Endothelial cell of umbilical vein (primary cell): Measurements from ENCODE around the gene KATNIP.

Experiments used
- EZH2 ChIP-seq: IDR thresholded peaks from 2 replicates; pipeline ENCODE4 v1.6.1; 2012; ENCODE audit warnings: borderline replicate concordance, low read depth, mild to moderate bottlenecking, moderate library complexity, low read length, inconsistent platforms; ENCODE audit not compliant: severe bottlenecking
- FOS ChIP-seq: IDR thresholded peaks from 2 replicates; pipeline ENCODE4 v1.6.1; 2011; ENCODE audit warnings: mild to moderate bottlenecking, low read length, moderate library complexity, borderline replicate concordance; ENCODE audit not compliant: insufficient read depth
- POLR2AphosphoS5 ChIP-seq: IDR thresholded peaks from 2 replicates; pipeline ENCODE4 v1.6.1; 2012; ENCODE audit warnings: low read depth, mild to moderate bottlenecking, control low read depth, low read length, moderate library complexity; ENCODE audit not compliant: insufficient read depth
- TF ChIP-seq, protein P1 (sequence below), 2 donors: IDR thresholded peaks; 1 replicate in 1 of 2; 2 replicates in 1 of 2; pipeline ENCODE4 v1.5.1; 2011; ENCODE audit warnings: low read length in 2 of 2, mild to moderate bottlenecking in 2 of 2, moderate library complexity in 2 of 2, control low read depth in 1 of 2, inconsistent platforms in 1 of 2, low read depth in 1 of 2; ENCODE audit not compliant: insufficient read depth in 1 of 2; ENCODE audit errors: extremely low read depth in 1 of 2
- TF ChIP-seq, protein P2 (sequence below): IDR thresholded peaks from 2 replicates; pipeline ENCODE4 v1.6.1; 2011; ENCODE audit not compliant: insufficient read depth, insufficient read length

GRCh38 chr16:27522173-27522707, 27.7 kb upstream of the KATNIP start:
- TF ChIP-seq EZH2 (no peak), FOS (no peak), POLR2AphosphoS5 (no peak)
- TF ChIP-seq, protein P1, sequence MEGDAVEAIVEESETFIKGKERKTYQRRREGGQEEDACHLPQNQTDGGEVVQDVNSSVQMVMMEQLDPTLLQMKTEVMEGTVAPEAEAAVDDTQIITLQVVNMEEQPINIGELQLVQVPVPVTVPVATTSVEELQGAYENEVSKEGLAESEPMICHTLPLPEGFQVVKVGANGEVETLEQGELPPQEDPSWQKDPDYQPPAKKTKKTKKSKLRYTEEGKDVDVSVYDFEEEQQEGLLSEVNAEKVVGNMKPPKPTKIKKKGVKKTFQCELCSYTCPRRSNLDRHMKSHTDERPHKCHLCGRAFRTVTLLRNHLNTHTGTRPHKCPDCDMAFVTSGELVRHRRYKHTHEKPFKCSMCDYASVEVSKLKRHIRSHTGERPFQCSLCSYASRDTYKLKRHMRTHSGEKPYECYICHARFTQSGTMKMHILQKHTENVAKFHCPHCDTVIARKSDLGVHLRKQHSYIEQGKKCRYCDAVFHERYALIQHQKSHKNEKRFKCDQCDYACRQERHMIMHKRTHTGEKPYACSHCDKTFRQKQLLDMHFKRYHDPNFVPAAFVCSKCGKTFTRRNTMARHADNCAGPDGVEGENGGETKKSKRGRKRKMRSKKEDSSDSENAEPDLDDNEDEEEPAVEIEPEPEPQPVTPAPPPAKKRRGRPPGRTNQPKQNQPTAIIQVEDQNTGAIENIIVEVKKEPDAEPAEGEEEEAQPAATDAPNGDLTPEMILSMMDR (IDR thresholded peaks at IDR 0.05; ENCODE audit: extremely low read depth in 1 of 2, insufficient read depth in 1 of 2, low read depth in 1 of 2, low read length in 2 of 2), result no peak
- TF ChIP-seq, protein P2, sequence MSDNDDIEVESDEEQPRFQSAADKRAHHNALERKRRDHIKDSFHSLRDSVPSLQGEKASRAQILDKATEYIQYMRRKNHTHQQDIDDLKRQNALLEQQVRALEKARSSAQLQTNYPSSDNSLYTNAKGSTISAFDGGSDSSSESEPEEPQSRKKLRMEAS, result no peak
